ENCODE data around the gene C3orf20. TPM values are rescaled to one million over a fixed set of nuclear protein-coding genes. Genes with fewer than 3 reads are reported as not detected.
A peak's percentile ranks its signal among the peaks of the same experiment; 100 is the strongest.

The C3orf20 gene
- total RNA-seq, 4 donors from 2014 or later = 0.07 to 0.73 TPM; not detected in 2

DNA sequence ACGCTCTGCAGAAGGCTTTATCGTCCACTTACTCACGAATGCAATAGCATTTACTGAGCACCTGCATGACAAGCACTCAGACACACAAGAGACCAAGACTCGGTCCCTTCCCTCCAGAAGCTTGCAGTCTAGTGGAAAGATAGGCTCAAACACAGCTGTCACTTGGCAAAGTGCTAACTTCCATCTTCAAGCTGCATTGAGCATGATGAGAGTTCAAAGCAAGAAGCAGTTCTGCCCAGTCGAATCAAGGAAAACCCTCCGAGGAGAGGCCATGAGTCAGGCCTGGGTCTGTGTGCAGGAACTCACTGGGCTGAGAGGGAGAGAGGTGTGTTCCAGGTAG lies 51.5 kb downstream of the C3orf20 start:
- Histone ChIP-seq H3K27ac (peak overlapping the region; percentile 82 to 86), H3K4me1 (peaks cover 0 to 6% of the 10 kb centered on the region in 2 donors), H3K9me3 (no peaks in the 10 kb centered on the region), H3K27me3 (no peaks in the 10 kb centered on the region), H3K36me3 (no peaks in the 10 kb centered on the region), H3K4me3 (no peak overlapping the region)
- TF ChIP-seq POLR2A (IDR thresholded peaks at IDR 0.05) = no peak
- TF ChIP-seq, protein P1, sequence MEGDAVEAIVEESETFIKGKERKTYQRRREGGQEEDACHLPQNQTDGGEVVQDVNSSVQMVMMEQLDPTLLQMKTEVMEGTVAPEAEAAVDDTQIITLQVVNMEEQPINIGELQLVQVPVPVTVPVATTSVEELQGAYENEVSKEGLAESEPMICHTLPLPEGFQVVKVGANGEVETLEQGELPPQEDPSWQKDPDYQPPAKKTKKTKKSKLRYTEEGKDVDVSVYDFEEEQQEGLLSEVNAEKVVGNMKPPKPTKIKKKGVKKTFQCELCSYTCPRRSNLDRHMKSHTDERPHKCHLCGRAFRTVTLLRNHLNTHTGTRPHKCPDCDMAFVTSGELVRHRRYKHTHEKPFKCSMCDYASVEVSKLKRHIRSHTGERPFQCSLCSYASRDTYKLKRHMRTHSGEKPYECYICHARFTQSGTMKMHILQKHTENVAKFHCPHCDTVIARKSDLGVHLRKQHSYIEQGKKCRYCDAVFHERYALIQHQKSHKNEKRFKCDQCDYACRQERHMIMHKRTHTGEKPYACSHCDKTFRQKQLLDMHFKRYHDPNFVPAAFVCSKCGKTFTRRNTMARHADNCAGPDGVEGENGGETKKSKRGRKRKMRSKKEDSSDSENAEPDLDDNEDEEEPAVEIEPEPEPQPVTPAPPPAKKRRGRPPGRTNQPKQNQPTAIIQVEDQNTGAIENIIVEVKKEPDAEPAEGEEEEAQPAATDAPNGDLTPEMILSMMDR (IDR thresholded peaks at IDR 0.05) = no peak
- intact Hi-C loops (cut with DNase I; ENCODE audit: low total_unique reads) = no loop called here
- no peak for DNase-seq

DNA sequence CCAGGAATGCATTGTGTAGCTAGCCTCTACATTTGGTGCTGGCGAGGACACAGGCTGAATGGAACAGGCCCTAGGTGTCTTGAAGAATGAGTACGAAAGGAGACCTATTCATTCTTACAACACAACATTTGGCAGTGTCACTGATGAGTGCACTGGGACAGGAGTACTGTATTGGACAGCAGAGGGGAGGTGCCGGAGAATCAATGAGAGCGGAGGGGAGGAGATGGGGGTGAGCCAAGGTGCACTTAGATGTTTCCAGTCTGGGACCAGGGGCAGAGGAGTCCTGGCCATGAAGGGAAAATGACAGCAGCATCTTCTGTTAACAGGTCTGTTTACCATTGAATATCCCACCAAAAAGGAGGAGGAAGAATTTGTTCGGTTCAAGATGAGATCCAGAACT lies 53.2 kb downstream of the C3orf20 start:
- H3K27me3 ChIP-seq = no peaks in the 10 kb centered on the region

DNA sequence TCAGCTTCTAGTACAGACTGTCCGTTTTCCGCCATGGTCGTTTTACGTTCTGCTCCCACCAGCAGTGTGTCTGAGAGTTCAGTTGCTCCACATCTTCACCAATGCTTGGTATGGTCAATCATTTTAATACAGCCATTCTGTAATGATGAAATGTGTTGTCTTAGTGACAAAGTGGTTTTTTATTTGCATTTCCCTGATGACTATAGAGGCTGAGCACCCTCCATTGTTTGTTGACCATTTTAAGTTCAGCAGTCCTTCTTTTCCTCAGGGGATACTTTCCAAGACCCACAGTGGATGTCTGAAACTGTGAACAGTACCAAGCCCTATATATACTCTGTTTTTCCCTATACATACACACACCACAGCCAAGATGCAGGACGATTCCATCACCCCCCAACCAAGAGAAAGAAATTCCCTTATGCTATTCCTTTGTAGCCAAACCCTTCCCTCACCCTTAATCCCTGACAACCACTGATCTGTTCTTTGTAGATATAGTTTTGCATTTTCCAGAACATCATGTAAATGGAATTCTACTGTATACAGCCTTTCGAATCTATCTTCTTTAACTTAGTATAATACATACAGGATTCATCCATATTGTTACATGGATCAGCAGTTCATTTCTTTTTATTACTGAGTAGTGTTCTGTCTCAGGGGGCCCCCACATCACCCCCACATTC lies 55.9 kb downstream of the C3orf20 start:
- Histone ChIP-seq H3K4me1 (no peaks in the 10 kb centered on the region), H3K36me3 (no peaks in the 10 kb centered on the region), H3K9me3 (no peaks in the 10 kb centered on the region), H3K27me3 (no peaks in the 10 kb centered on the region), H3K27ac (peak overlapping the region in 1 of 2 donors; percentile 48), H3K4me3 (no peak overlapping the region)
- TF ChIP-seq, protein P1 (IDR thresholded peaks at IDR 0.05) = no peak
- TF ChIP-seq POLR2A (IDR thresholded peaks at IDR 0.05) = no peak
- intact Hi-C loops (cut with DNase I; ENCODE audit: low total_unique reads) = no loop called here
- no peak for DNase-seq

More for the DNA sequence above, 53.2 kb downstream of the C3orf20 start:
- H3K4me3 ChIP-seq = no peak overlapping the region
- TF ChIP-seq POLR2A (IDR thresholded peaks at IDR 0.05) = no peak
- TF ChIP-seq, protein P1 (IDR thresholded peaks at IDR 0.05) = no peak
- H3K27ac ChIP-seq = no peak overlapping the region
- H3K9me3 ChIP-seq = no peaks in the 10 kb centered on the region
- H3K36me3 ChIP-seq = no peaks in the 10 kb centered on the region
- intact Hi-C loops (cut with DNase I; ENCODE audit: low total_unique reads) = no loop called here
- DNase-seq = no peak
- peaks cover 0 to 6% of the 10 kb centered on the region in 2 donors for H3K4me1 ChIP-seq

DNA sequence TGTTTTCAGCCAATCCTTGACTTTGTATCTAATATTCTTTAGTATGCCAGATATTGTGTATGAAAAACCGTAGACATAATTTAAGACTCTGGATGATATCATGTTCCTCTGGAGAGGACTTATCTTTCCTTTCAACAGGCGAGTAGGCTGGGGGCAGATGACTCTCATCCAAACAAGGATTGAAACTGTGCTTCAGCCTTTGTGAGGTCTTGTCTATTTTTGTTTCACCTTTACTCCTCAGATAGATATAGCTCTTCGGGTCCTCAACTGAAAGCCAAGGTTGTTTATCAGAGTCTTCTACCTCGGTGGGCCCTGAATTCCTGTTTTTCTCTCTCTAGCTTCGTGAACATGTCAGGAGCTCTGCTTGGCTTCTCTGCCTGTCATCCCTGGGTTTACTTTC lies 66.0 kb downstream of the C3orf20 start:
- Histone ChIP-seq H3K4me1 (no peaks in the 10 kb centered on the region), H3K9me3 (peaks cover 0 to 15% of the 10 kb centered on the region in 2 donors), H3K36me3 (no peaks in the 10 kb centered on the region), H3K27ac (peak overlapping the region; percentile 78 to 80), H3K4me3 (no peak overlapping the region), H3K27me3 (no peaks in the 10 kb centered on the region)
- intact Hi-C loops (cut with DNase I; ENCODE audit: low total_unique reads) = no loop called here
- no peak for DNase-seq
- TF ChIP-seq, protein P1 (IDR thresholded peaks at IDR 0.05) = no peak

DNA sequence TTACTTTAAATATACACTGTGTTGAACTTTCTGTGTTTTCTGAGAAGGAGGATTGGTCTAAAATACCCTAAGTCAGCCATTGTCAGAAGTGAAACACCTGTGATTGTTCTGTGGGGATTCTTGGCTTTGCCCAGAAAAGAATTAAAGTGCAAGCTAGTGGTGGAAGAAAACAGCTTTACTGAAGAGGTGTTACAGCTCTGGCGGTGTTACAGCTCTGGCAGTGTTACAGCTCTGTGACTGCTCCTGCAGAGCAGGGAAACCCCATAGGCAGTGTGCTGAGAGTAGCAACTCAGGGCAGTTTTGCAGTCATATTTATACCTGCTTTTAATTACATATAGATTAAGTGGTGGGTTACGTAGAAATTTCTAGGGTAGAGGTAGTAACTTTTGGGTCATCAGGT lies 66.6 kb downstream of the C3orf20 start:
- no peaks in the 10 kb centered on the region for H3K27me3 ChIP-seq
- H3K36me3 ChIP-seq = no peaks in the 10 kb centered on the region
- no peak overlapping the region for H3K4me3 ChIP-seq
- H3K4me1 ChIP-seq = no peaks in the 10 kb centered on the region
- H3K27ac ChIP-seq = peak overlapping the region; percentile 78 to 80
- DNase-seq = peak; percentile 57 to 78
- TF ChIP-seq POLR2A (IDR thresholded peaks at IDR 0.05) = no peak
- TF ChIP-seq, protein P1 (IDR thresholded peaks at IDR 0.05) = no peak
- intact Hi-C loops (cut with DNase I; ENCODE audit: low total_unique reads) = no loop called here
- H3K9me3 ChIP-seq = peaks cover 0 to 15% of the 10 kb centered on the region in 2 donors
